Neuronal stem cell (in vitro differentiated cells): ENCODE measurements around the gene CFAP61.

Source experiments
- DNase-seq: peaks from one replicate; pipeline ENCODE4 v3.0.0-alpha.2; 2013; ENCODE audit warnings: low spot score
- H2AFZ ChIP-seq: one replicate; pipeline ENCODE4 v1.6.1; 2013; ENCODE audit warnings: mild to moderate bottlenecking, low read length, inconsistent platforms
- H2AK5ac ChIP-seq: 2 replicates; pipeline ENCODE4 v1.6.1; 2013; ENCODE audit warnings: low read depth, mild to moderate bottlenecking, inconsistent platforms, low read length, moderate library complexity, mixed read lengths
- H2BK120ac ChIP-seq: 2 replicates; pipeline ENCODE4 v1.6.1; 2013; ENCODE audit warnings: low read depth, mild to moderate bottlenecking, inconsistent platforms, low read length, moderate library complexity, mixed read lengths
- H2BK12ac ChIP-seq: one replicate; pipeline ENCODE4 v1.6.1; 2013; ENCODE audit warnings: low read length, inconsistent platforms
- H2BK15ac ChIP-seq: 2 replicates; pipeline ENCODE4 v1.6.1; 2013; ENCODE audit warnings: mild to moderate bottlenecking, low read length, inconsistent platforms, mixed read lengths
- H2BK5ac ChIP-seq: one replicate; pipeline ENCODE4 v1.6.1; 2013; ENCODE audit warnings: inconsistent platforms, mild to moderate bottlenecking, low read length, moderate library complexity
- H3K14ac ChIP-seq: one replicate; pipeline ENCODE4 v1.6.1; 2013; ENCODE audit warnings: low read length, inconsistent platforms
- H3K18ac ChIP-seq: 2 replicates; pipeline ENCODE4 v1.6.1; 2013; ENCODE audit warnings: low read length, inconsistent platforms
- H3K23ac ChIP-seq: 2 replicates; pipeline ENCODE4 v1.6.1; 2013; ENCODE audit warnings: low read depth, mild to moderate bottlenecking, mixed read lengths, low read length, inconsistent platforms; ENCODE audit not compliant: poor library complexity
- H3K27ac ChIP-seq: replicated peaks from 3 replicates; pipeline ENCODE4 v1.5.1; 2013; ENCODE audit warnings: low read length, inconsistent platforms
- H3K27me3 ChIP-seq, 3 experiments: 2 replicates each; pipeline ENCODE4 v1.6.1; 2013; ENCODE audit warnings: low read length in 3 of 3, mild to moderate bottlenecking in 2 of 3, inconsistent platforms in 1 of 3, low read depth in 1 of 3, mixed read lengths in 1 of 3, moderate library complexity in 1 of 3; ENCODE audit not compliant: control insufficient read depth in 3 of 3, insufficient read depth in 3 of 3
- H3K36me3 ChIP-seq, 2 donors: replicated peaks in 1 of 2; 2 replicates each; pipeline ENCODE4 v1.6.1; 2013; ENCODE audit warnings: low read length in 2 of 2; ENCODE audit not compliant: control insufficient read depth in 2 of 2, insufficient read depth in 2 of 2
- H3K4ac ChIP-seq: 2 replicates; pipeline ENCODE4 v1.6.1; 2013; ENCODE audit warnings: inconsistent platforms, mild to moderate bottlenecking, low read length, moderate library complexity
- H3K4me1 ChIP-seq, 2 donors: 1 replicate in 1 of 2; 2 replicates in 1 of 2; pipeline ENCODE4 v1.6.1; 2013; ENCODE audit warnings: low read length in 2 of 2, low read depth in 1 of 2; ENCODE audit not compliant: control insufficient read depth in 2 of 2, insufficient read depth in 1 of 2
- H3K4me2 ChIP-seq: one replicate; pipeline ENCODE4 v1.6.1; 2013; ENCODE audit warnings: mild to moderate bottlenecking, low read length, inconsistent platforms; ENCODE audit not compliant: insufficient read depth, poor library complexity, severe bottlenecking
- H3K4me3 ChIP-seq, 2 donors: 2 replicates each; pipeline ENCODE4 v1.5.1; 2013; ENCODE audit warnings: low read length in 2 of 2, mild to moderate bottlenecking in 2 of 2, inconsistent platforms in 1 of 2, moderate library complexity in 1 of 2
- H3K79me1 ChIP-seq: one replicate; pipeline ENCODE4 v1.6.1; 2013; ENCODE audit warnings: low read depth, mild to moderate bottlenecking, inconsistent platforms, low read length, moderate library complexity
- H3K9ac ChIP-seq: one replicate; pipeline ENCODE4 v1.6.1; 2013; ENCODE audit warnings: mild to moderate bottlenecking, low read depth, low read length, inconsistent platforms; ENCODE audit not compliant: poor library complexity
- H3K9me3 ChIP-seq, 2 donors: replicated peaks in 1 of 2; 2 replicates each; pipeline versions ENCODE3 to v1.6.1; 2013; ENCODE audit warnings: low read length in 2 of 2, mild to moderate bottlenecking in 2 of 2, inconsistent platforms in 1 of 2, low read depth in 1 of 2, mixed read lengths in 1 of 2, moderate library complexity in 1 of 2; ENCODE audit not compliant: control insufficient read depth in 2 of 2, insufficient read depth in 1 of 2
- H4K8ac ChIP-seq: one replicate; pipeline ENCODE4 v1.6.1; 2013; ENCODE audit warnings: low read depth, mild to moderate bottlenecking, inconsistent platforms, low read length, moderate library complexity
- H4K91ac ChIP-seq: one replicate; pipeline ENCODE4 v1.6.1; 2013; ENCODE audit warnings: low read length, low read depth, mild to moderate bottlenecking, inconsistent platforms; ENCODE audit not compliant: poor library complexity
- WGBS, 2 donors: extraction: QIAGEN DNeasy Blood & Tissue Kit; methylation state at CpG; one replicate each; pipeline ENCODE4 v1.1.7; 2013; ENCODE audit warnings: missing lambda C conversion rate in 2 of 2, mixed read lengths in 1 of 2; ENCODE audit not compliant: insufficient read length in 2 of 2, insufficient replicate concordance in 1 of 2; ENCODE audit errors: extremely low coverage in 2 of 2; 5-methylcytosine and 5-hydroxymethylcytosine counted together

The CFAP61 gene

GRCh38 chr20:20404633-20405032, 352.3 kb downstream of the CFAP61 start:
- Histone ChIP-seq H2AFZ (no peak overlapping the region), H3K18ac (no peak overlapping the region), H2BK12ac (no peak overlapping the region), H3K9me3 (no peaks in the 10 kb centered on the region), H2BK5ac (no peak overlapping the region), H3K4ac (no peak overlapping the region), H3K14ac (no peak overlapping the region), H3K79me1 (no peaks in the 10 kb centered on the region), H2BK15ac (no peak overlapping the region), H3K36me3 (no peaks in the 10 kb centered on the region), H4K8ac (no peak overlapping the region), H2AK5ac (no peak overlapping the region), H3K4me2 (no peak overlapping the region), H3K4me1 (peaks cover 6 to 7% of the 10 kb centered on the region in 2 donors), H3K4me3 (no peak overlapping the region), H4K91ac (no peak overlapping the region), H3K23ac (no peak overlapping the region), H3K9ac (no peak overlapping the region), H3K27me3 (peaks cover 0 to 2% (median 0%) of the 10 kb centered on the region in 3 experiments), H3K27ac (no peak overlapping the region), H2BK120ac (no peak overlapping the region)
- WGBS, 2 donors: no CpG with 5 or more reads among the region's 5 CpGs
- DNase-seq: no peak

GRCh38 chr20:20405623-20406022, 353.3 kb downstream of the CFAP61 start:
- Histone ChIP-seq H3K27me3 (no peaks in the 10 kb centered on the region), H3K23ac (no peak overlapping the region), H3K79me1 (no peaks in the 10 kb centered on the region), H3K4ac (no peak overlapping the region), H3K4me3 (no peak overlapping the region), H4K8ac (no peak overlapping the region), H2AFZ (no peak overlapping the region), H3K36me3 (no peaks in the 10 kb centered on the region), H3K14ac (no peak overlapping the region), H2AK5ac (no peak overlapping the region), H3K27ac (no peak overlapping the region), H2BK120ac (no peak overlapping the region), H3K9me3 (no peaks in the 10 kb centered on the region), H3K4me2 (no peak overlapping the region), H2BK12ac (no peak overlapping the region), H3K9ac (no peak overlapping the region), H2BK15ac (no peak overlapping the region), H3K4me1 (peaks cover 1 to 16% of the 10 kb centered on the region in 2 donors), H2BK5ac (no peak overlapping the region), H4K91ac (no peak overlapping the region), H3K18ac (no peak overlapping the region)
- DNase-seq: no peak
- WGBS, 2 donors: no CpG with 5 or more reads among the region's 10 CpGs

- peaks cover 2 to 22% of the 10 kb centered on the region in 2 donors for H3K4me1 ChIP-seq
- no peak overlapping the region for H2AK5ac ChIP-seq
- no peak overlapping the region for H2BK12ac ChIP-seq
- no peaks in the 10 kb centered on the region for H3K9me3 ChIP-seq
- no peak overlapping the region for H3K27ac ChIP-seq
- no peak overlapping the region for H3K23ac ChIP-seq
- no peak overlapping the region for H2BK5ac ChIP-seq
- H4K8ac ChIP-seq: no peak overlapping the region
- no peak overlapping the region for H3K4me3 ChIP-seq
- no peak overlapping the region for H3K14ac ChIP-seq
- H3K36me3 ChIP-seq: no peaks in the 10 kb centered on the region
- peaks cover 0 to 1% (median 0%) of the 10 kb centered on the region in 3 experiments for H3K27me3 ChIP-seq
- no peak overlapping the region for H3K18ac ChIP-seq
- H2BK120ac ChIP-seq: no peak overlapping the region
- no peak overlapping the region for H2BK15ac ChIP-seq
- H3K4ac ChIP-seq: no peak overlapping the region
- no peak overlapping the region for H2AFZ ChIP-seq
- H3K79me1 ChIP-seq: no peaks in the 10 kb centered on the region
- no peak for DNase-seq
- H3K4me2 ChIP-seq: no peak overlapping the region
- no CpG with 5 or more reads among the region's 2 CpGs for WGBS, 2 donors
- no peak overlapping the region for H3K9ac ChIP-seq
- no peak overlapping the region for H4K91ac ChIP-seq
Observed at GRCh38 chr20:20406306-20406705, 354.0 kb downstream of the CFAP61 start.

GRCh38 chr20:20407891-20408805, 355.8 kb downstream of the CFAP61 start:
- Histone ChIP-seq H2BK12ac (no peak overlapping the region), H3K4me1 (peaks cover 10 to 40% of the 10 kb centered on the region in 2 donors), H3K27ac (no peak overlapping the region), H3K9ac (no peak overlapping the region), H3K4me2 (no peak overlapping the region), H2AK5ac (no peak overlapping the region), H3K4me3 (no peak overlapping the region), H3K23ac (no peak overlapping the region), H4K91ac (no peak overlapping the region), H3K79me1 (no peaks in the 10 kb centered on the region), H2BK120ac (no peak overlapping the region), H2AFZ (no peak overlapping the region), H3K18ac (no peak overlapping the region), H3K4ac (no peak overlapping the region), H3K36me3 (no peaks in the 10 kb centered on the region), H2BK5ac (no peak overlapping the region), H3K27me3 (peaks cover 0 to 11% (median 0%) of the 10 kb centered on the region in 3 experiments), H4K8ac (no peak overlapping the region), H2BK15ac (no peak overlapping the region), H3K14ac (no peak overlapping the region), H3K9me3 (no peaks in the 10 kb centered on the region)
- no CpG with 5 or more reads among the region's 6 CpGs for WGBS, 2 donors
- no peak for DNase-seq
